ENCODE data around the gene SIGLEC6.
"Not testable (repeated sequence)": the region's sequence is repeated elsewhere in the genome, so short reads cannot be mapped to it uniquely, and the experiment has no call there.

The SIGLEC6 gene

DNA sequence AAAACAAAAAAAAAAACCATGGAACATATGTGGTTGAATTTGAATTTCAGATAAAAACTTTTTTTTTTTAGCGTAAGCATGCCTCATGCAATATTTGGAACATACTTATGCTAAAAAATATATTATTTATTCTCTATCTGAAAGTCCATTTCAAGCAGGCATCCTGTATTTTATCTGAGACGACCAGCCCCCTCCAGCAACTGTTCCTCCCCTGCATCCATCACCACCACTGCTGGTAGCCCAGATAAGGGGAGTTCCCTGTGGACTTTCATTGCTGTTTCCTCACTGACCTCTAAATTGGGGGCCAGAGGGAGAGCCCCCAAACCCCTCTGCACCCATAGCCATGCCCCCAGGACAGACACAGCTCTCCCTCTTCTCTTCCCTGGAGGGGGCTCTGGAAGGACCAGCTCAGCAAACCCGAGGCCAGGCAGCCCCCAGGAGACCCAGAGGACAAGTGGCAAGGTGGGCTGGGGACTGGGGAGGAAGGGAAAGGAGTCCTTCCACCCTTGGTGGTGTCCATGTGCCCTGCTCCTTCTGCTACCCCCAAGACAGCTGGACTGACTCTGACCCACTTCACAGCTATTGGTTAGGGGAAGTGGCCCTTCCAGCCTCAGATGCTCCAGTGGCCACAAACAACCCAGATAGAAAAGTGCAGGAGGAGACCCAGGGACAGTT, 23.3 kb downstream of the SIGLEC6 start:
- DNase-seq, result no peak

DNA sequence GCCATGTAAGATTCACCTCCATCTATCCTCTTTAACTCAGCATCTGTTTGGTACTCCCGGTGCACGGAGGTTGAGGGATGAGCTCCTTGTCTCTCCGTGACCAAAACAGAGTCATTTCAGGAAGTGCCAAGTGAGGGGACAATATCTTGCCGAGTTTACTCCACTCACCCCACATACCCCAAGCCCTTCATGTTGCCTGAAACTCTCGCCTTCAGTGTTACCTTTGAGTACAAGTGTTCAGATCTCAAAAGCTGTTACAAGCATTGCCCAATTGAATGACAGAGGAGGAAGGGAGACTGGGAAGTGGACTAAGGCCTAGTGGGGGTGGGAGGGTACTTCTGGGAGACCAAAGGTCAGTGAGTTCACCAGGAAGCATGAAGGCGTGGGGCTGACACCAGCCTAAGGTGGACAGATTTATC, 23.8 kb downstream of the SIGLEC6 start:
- no peak for DNase-seq

DNA sequence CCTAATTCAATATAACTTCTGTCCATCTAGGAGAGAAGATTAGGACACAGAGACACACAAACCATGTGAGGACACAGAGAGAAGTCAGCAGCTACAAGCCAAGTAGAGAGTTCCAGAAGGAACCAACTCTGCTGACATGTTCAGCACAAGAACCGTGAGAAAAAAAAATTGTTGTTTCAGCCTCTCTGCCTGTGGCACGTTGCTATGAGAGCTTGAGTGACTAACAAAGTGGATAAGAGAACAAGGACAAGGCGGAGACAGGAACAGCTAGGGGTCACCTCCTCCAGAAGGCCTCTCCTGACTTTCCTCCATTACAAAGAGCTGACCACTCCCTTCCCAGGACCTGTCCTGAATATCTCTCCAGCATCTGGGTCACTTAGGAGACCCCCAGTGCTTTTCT, 24.3 kb downstream of the SIGLEC6 start:
- no peak for DNase-seq

DNA sequence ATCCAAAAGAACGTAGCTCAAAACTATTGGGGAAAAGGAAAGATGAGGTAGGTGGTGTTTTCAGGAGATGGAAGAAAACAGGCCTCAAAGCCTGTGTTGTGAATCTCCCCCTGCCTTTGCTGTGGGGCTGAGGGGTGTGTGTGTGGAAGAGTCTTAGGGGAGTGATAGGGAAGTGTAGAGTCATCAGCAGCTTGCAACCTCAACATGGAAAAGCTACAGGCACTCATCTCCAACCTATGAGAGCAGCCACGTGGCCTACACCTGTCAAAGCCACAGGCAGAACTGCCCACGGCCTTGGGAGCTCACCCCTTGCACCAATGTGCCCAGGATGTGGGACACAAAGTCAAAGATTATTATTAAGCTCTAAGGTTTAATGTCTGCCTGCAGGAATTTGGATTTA, 25.6 kb downstream of the SIGLEC6 start:
- no peak for DNase-seq

DNA sequence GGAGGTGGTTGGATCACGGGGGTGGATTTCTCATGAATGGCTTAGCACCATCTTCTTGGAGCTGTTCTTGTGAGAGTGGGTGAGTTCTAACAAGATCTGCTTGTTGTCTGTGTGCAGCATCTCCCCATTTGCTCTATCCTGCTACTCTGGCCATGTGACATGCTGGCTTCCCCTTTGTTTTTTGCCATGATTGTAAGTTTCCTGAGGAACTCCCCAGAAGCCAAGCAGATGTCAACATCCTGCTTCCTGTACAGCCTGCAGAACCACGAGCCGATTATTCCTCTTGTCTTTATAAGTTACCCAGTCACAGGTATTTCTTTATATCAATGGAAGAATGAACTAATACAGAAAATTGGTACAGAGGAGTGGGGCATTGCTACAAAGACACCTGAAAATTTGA, 27.6 kb downstream of the SIGLEC6 start:
- DNase-seq, result no peak

DNA sequence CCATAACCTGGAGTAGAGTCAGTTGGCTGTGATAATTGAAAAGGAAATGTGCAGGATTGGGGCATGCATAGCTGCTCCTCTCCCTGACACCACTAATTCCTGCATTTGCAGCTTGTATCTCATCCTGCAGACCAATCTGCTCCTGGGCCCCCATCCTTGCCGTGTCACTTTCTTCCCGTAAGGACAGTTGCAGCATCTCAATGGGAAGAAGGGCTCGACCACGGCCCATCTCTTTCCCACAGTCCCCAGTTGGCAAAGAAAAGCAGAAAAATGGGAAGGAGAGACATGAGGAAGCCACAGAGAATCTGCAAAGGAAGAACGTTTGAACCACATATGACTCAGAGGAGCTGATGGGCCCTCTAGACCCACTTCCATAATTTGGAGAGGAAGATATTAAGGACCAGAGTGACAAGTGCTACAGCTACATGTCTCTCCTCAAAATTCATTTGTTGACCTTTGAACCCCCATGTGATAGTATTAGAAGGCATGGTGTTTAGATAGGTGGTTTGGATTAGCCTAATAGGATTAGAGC, 28.1 kb downstream of the SIGLEC6 start:
- no peak for DNase-seq

DNA sequence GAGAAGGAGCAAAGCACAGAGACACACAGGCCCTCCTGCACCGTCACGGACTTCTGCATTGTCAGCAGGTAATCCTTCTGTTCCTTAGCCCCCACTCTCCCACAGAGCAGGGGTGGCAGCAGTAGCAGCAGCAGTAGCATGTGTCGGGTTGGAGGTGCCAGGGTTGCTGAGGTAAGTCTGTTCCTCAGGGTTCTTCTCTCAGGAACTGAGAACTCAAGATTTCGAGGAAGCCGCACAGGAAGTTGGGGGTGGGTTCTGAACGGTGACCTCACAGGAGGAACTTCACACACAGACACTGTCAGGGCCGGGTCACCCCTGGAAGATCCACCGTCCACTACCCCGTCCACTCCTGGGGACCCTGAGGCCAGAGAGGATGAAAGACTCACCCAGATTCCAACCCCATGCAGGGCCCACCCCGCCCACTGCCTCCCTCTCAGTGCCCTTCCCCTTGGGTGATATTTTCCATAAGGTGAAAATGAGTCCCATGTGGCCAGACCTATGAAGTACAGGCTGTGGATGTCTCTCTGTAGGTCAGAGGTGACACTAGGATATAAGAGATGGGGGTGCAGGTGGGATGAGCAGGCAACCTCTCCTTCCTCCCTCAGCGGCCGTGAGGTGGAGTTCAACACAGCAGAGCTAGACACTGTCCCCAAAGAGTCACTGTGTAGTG, 29.7 kb downstream of the SIGLEC6 start, which contains the start of gene SIGLEC12:
TSS of gene SIGLEC12 (minus strand) at position 207 of the 670 bp plus-strand sequence. CDS start at position 140, 67 bp downstream.
- no peak for DNase-seq

DNA sequence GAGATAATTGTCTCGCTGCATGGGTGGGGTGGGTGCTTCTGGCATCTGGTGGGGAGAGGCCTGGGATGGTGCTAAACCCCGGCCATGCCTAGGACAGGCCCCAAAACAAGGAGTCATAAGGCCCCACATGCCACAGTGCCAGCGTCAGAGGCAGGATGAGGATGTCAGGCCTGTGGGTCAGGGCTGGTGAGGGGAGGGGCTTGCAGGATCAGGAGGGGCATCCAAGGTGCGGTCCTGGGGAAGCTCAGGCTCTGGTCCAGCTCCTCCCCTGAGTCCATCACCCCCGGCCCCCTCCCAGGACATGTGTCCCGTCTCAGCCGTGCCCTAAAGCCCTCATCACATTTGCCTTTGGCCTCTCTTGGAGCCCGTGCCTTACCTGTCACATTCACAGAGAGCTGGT, 30.5 kb downstream of the SIGLEC6 start:
- not testable (repeated sequence) for DNase-seq

DNA sequence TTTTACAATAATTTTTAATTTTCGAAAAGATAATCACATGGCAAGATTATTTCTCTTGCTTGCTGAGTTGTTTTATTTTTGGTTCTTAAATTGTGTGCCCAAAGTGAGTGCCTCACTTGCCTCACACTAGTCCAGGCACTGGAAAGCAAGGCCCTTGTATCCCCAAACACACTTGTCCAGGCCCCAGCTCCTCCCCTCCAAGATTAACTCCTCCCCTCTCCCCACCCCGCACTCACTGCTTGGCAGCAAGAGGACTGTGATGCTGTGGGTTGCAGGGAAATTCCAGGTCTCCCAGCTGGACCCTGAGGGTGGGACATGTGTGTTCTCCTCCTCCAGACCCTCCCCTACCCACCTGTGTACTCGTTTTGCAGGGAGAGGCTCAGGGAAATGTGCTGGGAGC, 33.8 kb downstream of the SIGLEC6 start:
- DNase-seq, result no peak

DNA sequence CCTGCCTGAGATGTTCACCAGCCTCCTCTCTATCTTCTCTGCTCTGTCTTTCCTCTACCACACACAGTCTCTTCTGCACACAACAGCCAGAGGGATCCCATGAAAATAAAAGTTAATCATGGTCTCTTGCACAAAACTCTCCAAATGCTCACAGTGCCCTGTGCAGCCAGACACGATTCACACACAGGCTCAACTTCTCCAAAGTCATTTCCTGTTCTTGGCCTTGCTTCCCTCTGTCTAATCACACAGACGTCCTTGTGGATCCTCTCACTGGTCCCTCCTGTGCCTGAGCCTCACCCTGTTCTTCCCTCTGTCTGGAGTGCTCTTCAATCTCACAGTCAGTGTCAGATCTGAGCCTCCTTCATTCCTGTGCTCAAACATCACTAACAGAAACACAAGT, 37.7 kb downstream of the SIGLEC6 start:
- DNase-seq, result no peak

DNA sequence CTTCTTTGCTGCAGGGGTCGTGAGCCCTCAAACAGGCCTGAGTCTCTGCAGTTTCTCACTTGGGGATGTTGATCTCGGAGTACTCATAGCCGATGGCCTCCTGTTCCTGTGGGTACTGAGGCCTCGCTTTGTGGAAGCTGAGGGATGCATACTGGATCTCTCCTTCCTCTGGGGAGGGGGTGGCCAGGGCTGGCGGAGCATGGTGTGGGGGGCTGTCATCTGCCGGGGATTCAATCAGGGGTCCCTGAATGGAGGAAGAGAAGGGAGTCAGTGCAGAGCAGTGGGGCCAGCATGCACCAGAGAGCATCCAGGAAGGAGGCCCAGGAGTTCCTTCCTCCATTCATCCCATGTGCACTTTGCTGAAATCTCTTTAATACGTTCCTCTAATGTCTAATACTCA, 39.9 kb downstream of the SIGLEC6 start:
- DNase-seq, result no peak

DNA sequence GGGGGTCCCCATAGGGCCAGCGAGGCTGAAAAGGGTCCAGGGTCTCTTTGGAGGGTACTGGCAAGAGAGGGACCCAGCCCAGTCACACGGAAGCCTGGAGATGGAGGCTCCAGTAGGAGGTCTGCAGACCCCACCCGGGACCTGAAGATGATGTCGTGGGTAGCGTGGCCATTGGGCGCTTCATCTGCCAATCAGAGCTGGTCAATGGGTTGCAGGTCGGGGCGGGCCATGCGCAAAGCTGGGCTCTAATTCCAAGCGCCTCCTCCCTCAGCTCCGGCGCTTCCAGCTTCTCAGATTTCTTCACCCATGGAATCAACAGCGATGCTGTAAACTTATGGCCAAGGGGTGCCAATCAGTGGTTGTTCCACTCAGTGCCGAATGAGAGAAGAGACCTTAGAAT, 40.8 kb downstream of the SIGLEC6 start:
- DNase-seq, result no peak

DNA sequence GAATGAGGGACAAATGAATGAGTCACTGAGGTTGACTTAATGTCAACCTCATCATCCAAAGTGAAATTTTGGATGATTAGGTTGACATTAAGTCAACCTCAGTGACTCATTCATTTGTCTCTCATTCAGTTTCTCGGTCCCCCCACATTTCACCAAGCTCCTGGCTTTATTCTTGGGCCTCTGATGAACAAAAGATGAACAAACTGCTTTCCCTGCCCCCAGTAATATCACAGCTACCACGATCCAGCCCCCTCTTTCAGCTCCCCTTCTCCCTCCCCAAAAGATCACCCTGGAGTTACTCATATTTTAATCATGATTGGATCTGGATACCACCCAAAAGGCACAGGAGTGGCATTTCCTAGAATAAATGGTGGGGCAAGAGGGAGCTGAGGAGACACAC, 42.4 kb downstream of the SIGLEC6 start:
- DNase-seq, result no peak

DNA sequence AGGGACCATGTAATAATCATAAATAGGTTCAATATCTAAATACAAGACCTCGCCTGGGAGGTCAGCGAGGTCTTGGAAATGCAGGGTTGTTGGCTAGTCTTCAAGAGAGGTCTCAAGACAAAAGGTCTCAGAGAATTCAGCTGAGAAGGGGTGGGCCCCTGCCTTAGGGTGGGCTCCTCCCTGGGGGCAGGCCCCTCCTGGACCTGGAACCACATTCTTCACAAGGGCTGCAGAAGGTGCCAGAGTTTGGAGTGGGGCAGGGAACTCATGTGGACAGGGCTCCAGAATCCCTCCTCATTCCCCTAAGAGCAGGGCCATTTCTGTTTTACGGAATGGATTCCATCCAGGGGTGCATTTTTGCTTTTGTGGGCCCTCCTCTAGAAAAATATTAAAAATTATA, 43.0 kb downstream of the SIGLEC6 start:
- DNase-seq, result no peak

DNA sequence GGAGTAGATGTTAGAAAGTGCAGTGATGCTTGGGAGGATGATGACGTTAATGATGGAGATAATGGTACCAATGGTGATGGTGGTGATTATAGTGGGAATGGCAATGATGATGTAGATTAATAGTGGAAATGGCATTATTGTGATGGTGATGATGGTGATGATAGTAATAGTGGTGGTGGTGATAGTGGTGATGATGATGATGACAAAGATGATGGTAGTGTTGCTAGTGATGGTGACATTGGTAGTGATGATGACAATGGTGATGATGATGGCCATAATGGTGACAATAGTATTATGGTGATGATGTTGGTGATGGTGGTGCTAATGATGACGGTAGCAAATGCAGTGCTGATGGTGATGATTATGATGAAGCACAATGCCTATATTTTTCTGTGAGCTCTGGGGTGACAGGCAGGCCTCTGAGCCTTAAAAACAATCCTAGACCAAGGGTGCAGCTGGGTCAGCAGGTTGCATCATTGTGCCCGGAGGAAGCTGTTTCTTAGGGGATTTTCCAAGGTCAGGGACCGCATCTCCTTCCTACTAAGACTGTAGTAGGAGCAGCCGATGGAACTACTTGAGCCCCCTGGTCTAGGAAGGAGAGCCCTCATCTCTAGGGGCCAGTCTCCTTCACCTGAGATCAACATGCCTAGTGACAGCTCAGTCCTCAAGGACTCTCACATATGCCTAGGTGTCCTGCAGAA, 45.4 kb downstream of the SIGLEC6 start:
- DNase-seq, result no peak

DNA sequence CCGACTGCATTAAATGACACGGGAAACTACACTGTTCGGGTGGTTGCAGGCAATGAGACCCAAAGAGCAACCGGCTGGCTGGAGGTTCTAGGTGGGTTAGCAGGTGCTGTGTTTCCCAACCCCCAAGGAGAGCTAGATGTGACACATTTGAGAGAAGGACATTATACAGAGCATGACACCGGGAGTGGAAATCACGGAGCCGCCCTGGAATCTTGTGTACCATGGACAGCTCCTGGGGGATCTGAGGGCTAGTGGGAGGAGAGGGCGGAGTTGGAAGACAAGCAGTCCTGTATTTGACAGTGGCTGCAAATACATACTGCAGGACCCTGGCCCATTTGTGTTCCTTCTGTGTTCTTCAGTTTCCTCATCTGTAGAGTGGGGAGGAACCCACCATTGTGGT, 50.9 kb downstream of the SIGLEC6 start:
- DNase-seq, result no peak

DNA sequence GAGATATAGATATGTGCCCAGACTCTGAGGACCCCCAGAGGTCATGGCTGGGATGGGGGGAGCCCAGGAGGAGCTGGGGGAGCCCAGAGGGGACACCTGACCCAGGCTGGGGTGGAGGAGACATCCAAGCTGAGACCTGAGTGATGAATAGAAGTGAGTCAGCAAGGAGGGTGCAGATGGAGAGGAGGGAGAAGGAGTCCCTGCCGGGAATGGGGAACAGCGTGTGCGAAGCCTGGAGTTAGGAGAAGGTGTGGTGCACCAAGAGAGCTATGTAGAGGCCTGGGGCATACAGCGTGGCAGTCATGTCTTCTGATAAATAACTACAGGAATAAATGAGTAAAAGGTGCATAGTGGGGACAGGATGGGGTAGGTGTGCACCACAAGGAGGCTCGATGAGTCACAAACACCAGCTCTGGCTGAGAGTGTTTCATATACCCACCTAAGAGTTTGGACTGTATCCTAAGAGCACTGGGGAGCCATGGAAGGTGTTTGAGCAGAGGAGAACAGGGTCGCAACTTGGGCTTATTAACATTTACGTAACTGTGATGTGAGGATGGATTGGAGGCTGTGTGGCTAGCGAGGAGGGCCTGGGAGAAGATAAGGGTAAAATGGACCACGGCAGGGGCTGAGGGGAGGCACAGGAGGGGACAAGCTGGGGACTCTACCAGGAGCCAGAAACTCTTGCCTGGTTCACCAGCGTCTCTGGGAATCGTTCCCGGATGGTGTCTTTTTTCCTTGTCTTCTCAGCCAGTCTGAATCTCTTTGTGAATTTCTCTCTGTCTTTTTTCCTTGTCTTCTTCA, 51.7 kb downstream of the SIGLEC6 start:
- no peak for DNase-seq

DNA sequence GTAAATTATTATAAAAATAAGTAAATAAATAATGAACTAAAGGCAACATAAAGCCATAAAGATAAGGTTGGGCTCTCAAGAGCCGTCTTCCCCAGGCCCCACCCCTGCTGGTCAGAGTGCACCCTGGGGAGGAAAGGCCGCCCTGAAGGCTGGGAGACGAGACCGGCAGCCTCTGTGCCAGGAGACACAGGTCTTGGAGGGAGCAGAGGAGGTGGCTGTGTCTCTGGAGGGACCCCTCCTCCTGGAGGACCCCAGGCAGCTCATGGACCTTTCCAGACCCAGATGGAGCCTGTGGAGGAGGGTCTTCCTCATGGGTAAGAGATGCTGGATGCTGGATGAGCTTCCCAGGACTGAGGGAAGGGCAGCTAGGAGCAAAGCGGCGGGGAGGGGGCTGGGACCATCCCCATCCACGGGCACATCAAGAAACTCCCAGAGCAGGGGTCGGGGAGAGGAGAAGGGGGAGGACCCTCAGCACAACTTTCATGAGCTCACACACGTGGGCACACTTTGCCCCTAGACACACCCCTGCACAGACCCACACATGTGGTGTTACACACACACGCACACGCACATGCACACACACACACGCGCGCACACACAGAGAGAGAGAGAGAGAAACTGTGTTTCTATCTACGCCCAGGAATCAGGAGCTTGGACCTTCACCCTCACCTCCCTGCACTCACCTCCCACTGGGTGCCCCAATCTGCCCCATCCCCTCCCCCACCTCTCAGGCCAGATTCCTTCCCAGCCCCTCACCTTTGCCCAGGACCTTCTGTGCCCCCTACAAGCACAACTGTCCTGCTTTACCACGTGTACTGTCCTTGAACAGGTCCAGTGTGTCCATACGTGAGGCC, 52.9 kb downstream of the SIGLEC6 start, which contains the start of gene CEACAM18:
TSS of gene CEACAM18 (plus strand) at position 159 of the 854 bp plus-strand sequence.
- no peak for DNase-seq

DNA sequence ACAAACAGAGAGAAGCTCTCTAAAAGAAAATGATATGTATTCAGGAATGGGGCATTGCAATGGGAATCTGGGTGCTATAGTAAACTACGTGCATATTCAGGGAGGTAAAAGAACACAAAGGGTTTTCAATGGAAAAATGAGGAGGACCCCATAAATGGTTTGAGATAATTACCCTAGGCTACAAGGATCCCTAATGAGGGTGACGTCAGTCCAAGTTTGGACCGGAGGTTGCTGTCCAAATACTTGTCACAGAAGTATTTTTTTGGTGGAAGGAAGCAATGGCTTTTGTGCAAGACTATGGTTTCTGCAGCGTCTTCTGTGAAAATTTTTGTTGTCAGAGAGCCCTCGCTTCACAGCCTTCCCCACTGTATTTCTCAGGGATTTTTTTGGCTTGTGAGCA, 54.1 kb downstream of the SIGLEC6 start:
- no peak for DNase-seq

DNA sequence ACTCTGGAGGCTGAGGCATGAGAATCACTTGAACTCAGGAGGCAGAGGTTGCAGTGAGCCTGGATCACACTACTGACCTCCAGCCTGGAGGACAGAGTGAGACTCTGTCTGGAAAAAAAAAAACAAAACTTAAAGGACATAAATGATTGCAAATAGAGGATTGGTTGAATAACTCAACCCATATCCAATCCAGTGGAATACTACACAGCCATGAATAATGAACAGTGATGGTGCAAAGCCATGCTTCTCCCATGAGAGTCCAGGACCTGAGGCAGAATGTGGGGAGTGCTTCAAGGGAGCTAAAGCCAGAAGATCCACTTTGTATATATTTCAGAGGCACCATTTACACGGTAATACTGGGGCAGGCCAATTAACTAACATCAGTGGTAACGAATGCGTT, 55.3 kb downstream of the SIGLEC6 start:
- no peak for DNase-seq

DNA sequence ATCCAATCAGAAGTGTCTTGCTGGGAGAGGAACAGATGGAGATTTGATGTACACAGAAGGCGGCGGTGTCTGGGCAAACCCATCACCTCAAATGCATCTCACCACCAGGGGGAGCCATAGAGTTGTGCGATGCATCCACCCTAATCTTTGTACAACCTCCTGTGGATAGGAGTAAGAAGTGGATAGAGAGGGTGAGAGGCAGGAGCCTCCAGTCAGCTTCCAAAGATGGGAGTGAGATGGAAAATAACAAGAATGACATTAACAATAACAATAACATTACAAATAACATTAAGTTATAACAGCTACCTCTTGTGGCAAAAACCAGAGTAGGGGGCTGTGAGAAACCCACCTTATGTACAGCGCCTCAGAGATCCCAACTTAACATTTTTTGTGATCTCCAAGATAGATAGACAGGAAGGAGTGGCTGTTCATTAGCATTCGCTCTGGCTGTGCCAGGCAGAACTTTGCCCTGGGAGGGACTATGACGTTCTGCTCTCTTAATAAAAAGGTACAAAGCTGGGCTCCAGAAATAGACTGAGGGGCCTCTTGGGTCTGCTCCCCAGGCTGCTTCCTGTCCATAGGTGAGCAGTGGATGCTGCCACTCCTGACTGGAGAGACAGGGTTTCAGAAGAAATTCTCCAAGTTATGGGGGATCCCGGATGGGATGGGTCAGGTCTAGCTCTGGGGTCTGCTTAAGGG, 58.3 kb downstream of the SIGLEC6 start:
- DNase-seq, result peak; percentile 36

Measured in kidney glomerular epithelial cell (primary cell).